Loucy (cell line): ENCODE data around the gene BOC.

Source experiments
- H2AFZ ChIP-seq: fragments of 200-600 bp; sonication (generic); 2 replicates; pipeline ENCODE4 v1.6.0; 2016; ENCODE audit warnings: antibody characterized with exemption, mild to moderate bottlenecking, low read length, moderate library complexity
- H3F3A ChIP-seq: fragments of 200-600 bp; 2 replicates; pipeline ENCODE4 v1.6.0; 2016; ENCODE audit warnings: antibody characterized with exemption, low read depth, mild to moderate bottlenecking
- H3K27me3 ChIP-seq: fragments of 200-600 bp; sonication (generic); 2 replicates; pipeline ENCODE4 v1.6.1; 2014; ENCODE audit warnings: low read length, mild to moderate bottlenecking; ENCODE audit not compliant: insufficient read depth, poor library complexity, severe bottlenecking
- H3K36me3 ChIP-seq: fragments of 200-600 bp; sonication (generic); 2 replicates; pipeline ENCODE4 v1.6.1; 2016; ENCODE audit warnings: low read length; ENCODE audit not compliant: insufficient read depth
- H3K4me1 ChIP-seq: fragments of 200-600 bp; sonication (generic); 2 replicates; pipeline ENCODE4 v1.5.1; 2014; ENCODE audit warnings: low read length, mild to moderate bottlenecking; ENCODE audit not compliant: insufficient read depth, poor library complexity, severe bottlenecking
- H3K4me2 ChIP-seq: fragments of 200-600 bp; sonication (generic); 2 replicates; pipeline ENCODE4 v1.6.0; 2014; ENCODE audit warnings: antibody characterized with exemption, low read length, low read depth, mild to moderate bottlenecking; ENCODE audit not compliant: poor library complexity, severe bottlenecking
- H3K4me3 ChIP-seq: fragments of 200-600 bp; sonication (generic); 2 replicates; pipeline ENCODE4 v1.5.1; 2014; ENCODE audit warnings: low read length, mild to moderate bottlenecking, mixed read lengths; ENCODE audit not compliant: poor library complexity, severe bottlenecking
- H3K79me2 ChIP-seq: fragments of 200-600 bp; sonication (generic); 2 replicates; pipeline ENCODE4 v1.6.1; 2014; ENCODE audit warnings: low read length; ENCODE audit not compliant: insufficient read depth
- H3K9ac ChIP-seq: fragments of 200-600 bp; sonication (generic); 2 replicates; pipeline ENCODE4 v1.6.0; 2014; ENCODE audit warnings: mild to moderate bottlenecking, low read depth, low read length, moderate library complexity; ENCODE audit not compliant: poor library complexity, severe bottlenecking
- H3K9me2 ChIP-seq: fragments of 200-600 bp; sonication (generic); replicated peaks from 2 replicates; pipeline ENCODE4 v1.6.1; 2016; ENCODE audit warnings: low read depth, low read length, mixed read lengths
- H3K9me3 ChIP-seq: fragments of 200-600 bp; sonication (generic); 2 replicates; pipeline ENCODE4 v1.6.1; 2014; ENCODE audit warnings: mild to moderate bottlenecking, antibody characterized with exemption, low read length, low read depth; ENCODE audit not compliant: insufficient read depth
- H4K20me1 ChIP-seq: fragments of 200-600 bp; sonication (generic); 2 replicates; pipeline ENCODE4 v1.6.0; 2014; ENCODE audit warnings: antibody characterized with exemption, low read length, mild to moderate bottlenecking; ENCODE audit not compliant: insufficient read depth, poor library complexity, severe bottlenecking
- CTCF ChIP-seq: fragments of 200-600 bp; sonication (generic); conservative IDR thresholded peaks from 2 replicates; pipeline ENCODE4 v1.5.1; 2014; ENCODE audit warnings: mild to moderate bottlenecking, antibody characterized with exemption, low read length
- EZH2phosphoT487 ChIP-seq: fragments of 200-600 bp; IDR thresholded peaks from 2 replicates; pipeline ENCODE4 v1.6.1; 2018; ENCODE audit warnings: antibody characterized with exemption, mild to moderate bottlenecking, moderate library complexity, borderline replicate concordance

BOC gene

GRCh38 chr3:113255854-113256615, 44.7 kb downstream of the BOC start:
- Histone ChIP-seq H3K4me1 (no peaks in the 10 kb centered on the region), H3K4me2 (no peak overlapping the region), H3K4me3 (no peak overlapping the region), H2AFZ (no peak overlapping the region), H3K9me2 (no peaks in the 10 kb centered on the region), H3K9ac (no peak overlapping the region), H3K79me2 (no peaks in the 10 kb centered on the region), H3K36me3 (no peaks in the 10 kb centered on the region), H3K27me3 (no peaks in the 10 kb centered on the region), H3K9me3 (no peaks in the 10 kb centered on the region), H3F3A (no peaks in the 10 kb centered on the region), H4K20me1 (no peaks in the 10 kb centered on the region)
- TF ChIP-seq CTCF (no peak), EZH2phosphoT487 (no peak)

DNA sequence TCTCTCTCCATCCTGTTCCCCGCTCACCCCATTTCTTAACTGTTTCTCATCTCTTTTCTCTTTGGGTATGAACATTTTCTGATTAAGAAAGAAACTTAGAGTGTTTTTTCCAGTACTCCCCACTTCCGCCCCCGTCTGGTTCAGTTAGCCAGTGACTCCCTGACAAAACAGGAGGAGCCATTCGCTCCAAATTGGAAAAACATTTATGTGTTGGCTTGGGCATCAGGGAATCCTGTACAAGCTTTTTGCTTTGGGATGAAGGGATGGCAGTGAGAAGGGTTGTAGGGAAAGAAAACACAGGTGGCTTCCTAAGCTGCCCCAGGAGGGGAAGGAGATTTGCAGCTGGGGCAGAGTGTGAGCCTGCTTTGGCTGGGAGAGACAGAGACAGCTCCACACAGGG, 47.0 kb downstream of the BOC start:
- Histone ChIP-seq H3K79me2 (no peaks in the 10 kb centered on the region), H3K4me2 (no peak overlapping the region), H3K4me1 (no peaks in the 10 kb centered on the region), H3K9ac (no peak overlapping the region), H3K36me3 (no peaks in the 10 kb centered on the region), H3K4me3 (no peak overlapping the region), H3K9me3 (no peaks in the 10 kb centered on the region), H2AFZ (no peak overlapping the region), H3K9me2 (no peaks in the 10 kb centered on the region), H3F3A (no peaks in the 10 kb centered on the region), H4K20me1 (no peaks in the 10 kb centered on the region), H3K27me3 (no peaks in the 10 kb centered on the region)
- TF ChIP-seq CTCF (no peak), EZH2phosphoT487 (no peak)

DNA sequence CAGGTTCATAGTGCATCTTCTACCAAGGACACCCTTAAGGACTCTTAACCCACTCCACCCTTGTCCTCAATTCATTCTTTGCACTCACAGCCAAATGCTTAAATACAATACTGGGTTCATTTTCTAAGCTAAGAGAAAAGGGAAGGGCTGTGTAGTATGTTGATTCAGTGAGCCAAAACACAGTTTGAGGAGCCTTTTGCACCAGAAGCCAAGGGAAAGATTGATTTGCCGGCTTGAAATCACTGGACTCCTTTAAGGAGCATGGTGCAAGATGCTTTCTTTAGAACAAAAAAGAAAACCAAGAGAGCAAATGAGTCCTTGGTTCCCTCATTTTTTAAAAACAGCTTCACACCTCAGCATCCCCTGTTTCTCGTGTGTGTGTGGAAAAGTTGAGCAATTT, 47.8 kb downstream of the BOC start:
- no peaks in the 10 kb centered on the region for H4K20me1 ChIP-seq
- no peaks in the 10 kb centered on the region for H3K9me3 ChIP-seq
- H3K9ac ChIP-seq: no peak overlapping the region
- H3K4me1 ChIP-seq: no peaks in the 10 kb centered on the region
- no peaks in the 10 kb centered on the region for H3K27me3 ChIP-seq
- H3F3A ChIP-seq: no peaks in the 10 kb centered on the region
- H3K9me2 ChIP-seq: no peaks in the 10 kb centered on the region
- no peaks in the 10 kb centered on the region for H3K79me2 ChIP-seq
- H3K4me3 ChIP-seq: no peak overlapping the region
- H3K36me3 ChIP-seq: no peaks in the 10 kb centered on the region
- H3K4me2 ChIP-seq: no peak overlapping the region
- TF ChIP-seq EZH2phosphoT487: no peak
- TF ChIP-seq CTCF: no peak
- no peak overlapping the region for H2AFZ ChIP-seq
